Measurements from ENCODE around the gene FOXL2NB.

DNA sequence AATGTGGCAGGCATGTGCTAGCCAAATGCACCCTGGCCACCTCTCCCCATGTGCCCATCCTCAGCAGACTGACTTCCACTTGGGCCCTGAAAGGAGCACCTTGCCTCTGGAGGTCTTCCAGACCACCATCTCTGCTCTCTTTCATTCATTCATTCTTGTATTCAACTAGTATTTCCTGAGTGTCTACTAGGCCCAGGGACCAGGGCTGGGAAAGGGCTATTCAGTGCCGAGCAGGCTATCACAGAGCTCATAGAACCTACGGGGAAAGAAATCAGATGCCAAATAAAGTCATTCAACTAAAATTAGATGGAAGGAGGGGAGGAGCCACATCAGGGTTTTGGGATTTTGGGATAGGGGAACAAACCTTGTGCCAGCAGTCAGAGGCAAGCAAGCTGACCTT lies 40.2 kb downstream of the FOXL2NB start:
- TF ChIP-seq, protein P1, sequence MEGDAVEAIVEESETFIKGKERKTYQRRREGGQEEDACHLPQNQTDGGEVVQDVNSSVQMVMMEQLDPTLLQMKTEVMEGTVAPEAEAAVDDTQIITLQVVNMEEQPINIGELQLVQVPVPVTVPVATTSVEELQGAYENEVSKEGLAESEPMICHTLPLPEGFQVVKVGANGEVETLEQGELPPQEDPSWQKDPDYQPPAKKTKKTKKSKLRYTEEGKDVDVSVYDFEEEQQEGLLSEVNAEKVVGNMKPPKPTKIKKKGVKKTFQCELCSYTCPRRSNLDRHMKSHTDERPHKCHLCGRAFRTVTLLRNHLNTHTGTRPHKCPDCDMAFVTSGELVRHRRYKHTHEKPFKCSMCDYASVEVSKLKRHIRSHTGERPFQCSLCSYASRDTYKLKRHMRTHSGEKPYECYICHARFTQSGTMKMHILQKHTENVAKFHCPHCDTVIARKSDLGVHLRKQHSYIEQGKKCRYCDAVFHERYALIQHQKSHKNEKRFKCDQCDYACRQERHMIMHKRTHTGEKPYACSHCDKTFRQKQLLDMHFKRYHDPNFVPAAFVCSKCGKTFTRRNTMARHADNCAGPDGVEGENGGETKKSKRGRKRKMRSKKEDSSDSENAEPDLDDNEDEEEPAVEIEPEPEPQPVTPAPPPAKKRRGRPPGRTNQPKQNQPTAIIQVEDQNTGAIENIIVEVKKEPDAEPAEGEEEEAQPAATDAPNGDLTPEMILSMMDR (IDR thresholded peaks at IDR 0.05), result no peak
- no peak for TF ChIP-seq POLR2AphosphoS5 (IDR thresholded peaks at IDR 0.05)
- no peak for TF ChIP-seq POLR2A (IDR thresholded peaks at IDR 0.05)

All from prostate gland (tissue), 2 donors.